ENCODE data around the gene ZMPSTE24. TPM values are rescaled to one million over a fixed set of nuclear protein-coding genes. Genes with fewer than 3 reads are reported as not detected.

ZMPSTE24 gene
- total and polyA plus RNA-seq, 2 of the 4 experiments (the other 2 are of a cell fraction): 21.0 to 28.9 TPM

- Histone ChIP-seq H3K27me3 (ENCODE audit: control insufficient read depth, insufficient read depth, low read length) (no peaks in the 10 kb centered on the region), H2AK5ac (ENCODE audit: low read depth, low read length) (no peak overlapping the region), H2AK9ac (replicated peaks; ENCODE audit: low read depth, low read length, poor library complexity) (no peak overlapping the region), H4K5ac (ENCODE audit: low read depth, low read length) (no peak overlapping the region), H3K4me2 (ENCODE audit: low read depth, low read length) (no peak overlapping the region), H3K4me3 (ENCODE audit: insufficient read depth, low read depth, low read length) (no peak overlapping the region), H3K79me1 (ENCODE audit: low read depth in 1 of 2, low read length in 2 of 2) (peaks cover 26 to 41% of the 10 kb centered on the region in 2 experiments), H4K8ac (ENCODE audit: low read depth in 2 of 2, low read length in 2 of 2) (no peak overlapping the region), H3K56ac (ENCODE audit: extremely low read depth, insufficient read depth, low read length) (no peak overlapping the region), H4K20me1 (ENCODE audit: insufficient read depth, low read length) (no peaks in the 10 kb centered on the region), H2BK120ac (ENCODE audit: low read depth, low read length) (no peak overlapping the region), H3K18ac (ENCODE audit: low read depth, low read length) (no peak overlapping the region), H3K14ac (replicated peaks; ENCODE audit: low read depth, low read length) (no peak overlapping the region), H3K36me3 (ENCODE audit: control insufficient read depth, insufficient read depth, low read length) (peaks cover 30% of the 10 kb centered on the region), H3K4ac (ENCODE audit: low read depth, low read length) (no peak overlapping the region), H3K4me1 (ENCODE audit: control insufficient read depth, insufficient read depth, low read length) (peaks cover 2% of the 10 kb centered on the region; the same call in 1 of the 2 replicates), H2BK5ac (ENCODE audit: low read depth, low read length, poor library complexity, severe bottlenecking) (no peak overlapping the region), H2AFZ (replicated peaks; ENCODE audit: low read length, poor library complexity) (no peak overlapping the region), H2BK20ac (ENCODE audit: low read depth, low read length) (no peak overlapping the region), H4K91ac (ENCODE audit: insufficient read depth, low read depth, low read length) (no peak overlapping the region), H3K23ac (ENCODE audit: low read depth, low read length) (no peak overlapping the region), H3K27ac (ENCODE audit: insufficient read depth, low read length) (no peak overlapping the region), H3K9me3 (ENCODE audit: control insufficient read depth, insufficient read depth, low read length) (no peaks in the 10 kb centered on the region), H3K9me1 (ENCODE audit: insufficient read depth, low read length) (peaks cover 9% of the 10 kb centered on the region), H2BK15ac (ENCODE audit: low read depth, low read length) (no peak overlapping the region), H3K9ac (ENCODE audit: low read depth, low read length) (no peak overlapping the region)
- CTCF ChIA-PET: interaction anchor here (1.0 kb wide), 1 partner anchor 16 kb away, joined by 3 read pairs; no protein-coding TSS in a partner anchor
- no TSS peak for BruUV-seq (replicated peaks)
- WGBS, 2 experiments (ENCODE audit: extremely low coverage in 2 of 2, insufficient read length in 1 of 2): no CpG with 5 or more reads among the region's 3 CpGs
- POLR2A ChIA-PET (ENCODE audit: unreplicated experiment): no interaction called here
- ATAC-seq (ENCODE audit: low read depth): no peak
- in situ Hi-C loops (cut with MboI; ENCODE audit: low sequenced_read_pairs) (no loop called here), intact Hi-C loops (cut with micrococcal nuclease) (no loop called here), dilution Hi-C loops (cut with HindIII; ENCODE audit: low sequenced_read_pairs, unreplicated experiment) (no loop called here)
- no peak for DNase-seq
- TF ChIP-seq MAZ (IDR thresholded peaks at IDR 0.05; ENCODE audit: borderline replicate concordance, low read depth, low read length) (no peak), RAD21 (IDR thresholded peaks at IDR 0.05; ENCODE audit: low read length) (no peak), RFX5 (IDR thresholded peaks at IDR 0.05; ENCODE audit: low read depth, low read length) (no peak)
Measured at GRCh38 chr1:40272653-40273213, 14.7 kb downstream of the ZMPSTE24 start.
